ENCODE data around the gene MINK1.

MINK1 gene

DNA sequence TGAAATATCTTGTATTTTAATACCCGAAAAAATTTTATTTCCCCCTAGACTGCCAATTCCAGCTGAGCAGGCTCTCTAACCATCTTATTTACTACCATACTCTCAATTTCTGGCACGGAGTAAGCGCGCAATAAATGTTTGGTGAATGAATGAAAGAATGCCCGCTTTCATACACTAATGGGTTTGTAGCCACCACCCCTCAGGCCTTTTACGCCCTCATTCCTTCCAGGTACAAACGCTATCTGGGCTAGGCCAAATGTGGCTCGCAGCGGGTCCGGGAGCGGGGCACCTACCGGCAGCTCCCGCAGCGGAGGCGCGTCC, 26.7 kb upstream of the MINK1 start:
- no peak for TF ChIP-seq ZFX (IDR thresholded peaks at IDR 0.05)
- TF ChIP-seq CTCF (conservative IDR thresholded peaks at IDR 0.05): no peak
- peak overlapping the region; percentile 77 for H3K27ac ChIP-seq

DNA sequence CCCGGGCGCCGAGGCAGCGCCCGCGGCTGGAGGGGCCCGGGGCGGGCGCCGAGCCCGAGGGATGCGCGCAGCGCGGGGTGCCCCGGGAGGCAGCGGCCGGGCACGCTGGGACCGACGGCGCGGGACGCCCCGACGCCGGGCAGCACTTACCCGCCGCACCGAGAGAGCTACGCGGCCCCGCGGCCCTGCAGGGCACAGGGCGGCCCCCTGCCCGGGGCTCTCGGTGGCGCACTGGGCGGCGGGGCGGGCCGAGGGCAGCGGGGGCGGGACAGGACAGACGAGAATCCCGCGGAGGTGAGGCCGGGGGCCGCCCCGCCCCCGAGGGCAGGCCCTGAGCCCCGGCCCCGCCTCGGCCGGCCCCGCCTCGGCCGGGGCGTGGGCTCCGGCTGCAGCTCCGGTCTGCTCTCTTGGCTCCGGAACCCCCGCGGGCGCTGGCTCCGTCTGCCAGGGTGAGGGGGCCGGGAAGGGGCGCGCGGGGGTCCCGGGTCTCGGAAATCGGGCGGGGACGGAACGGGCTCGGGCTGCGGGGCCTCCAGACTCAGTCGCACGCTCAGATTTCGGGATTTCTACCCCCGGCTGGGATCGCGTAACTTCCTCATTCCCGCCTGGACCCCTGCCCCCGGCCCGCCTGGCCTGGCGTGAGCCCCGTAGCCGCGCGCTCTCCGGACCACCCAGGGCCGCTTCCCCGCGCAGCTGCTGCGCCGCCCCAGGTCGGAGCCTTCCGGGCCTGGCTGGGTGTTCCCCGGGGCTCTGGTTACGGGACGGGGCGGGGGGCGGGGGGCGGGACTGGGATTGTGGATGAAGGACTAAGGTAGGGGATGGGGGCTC, 26.1 kb upstream of the MINK1 start, which contains the start of gene PLD2:
TSS of gene PLD2 (plus strand) at position 376 of the 828 bp plus-strand sequence. CDS start 621 bp downstream, outside the sequence.
- no peak for TF ChIP-seq CTCF (conservative IDR thresholded peaks at IDR 0.05)
- TF ChIP-seq ZFX (IDR thresholded peaks at IDR 0.05): peak; percentile 85; the same call in 1 of the 2 replicates
- H3K27ac ChIP-seq: peak within 1 kb of the TSS; percentile 77

DNA sequence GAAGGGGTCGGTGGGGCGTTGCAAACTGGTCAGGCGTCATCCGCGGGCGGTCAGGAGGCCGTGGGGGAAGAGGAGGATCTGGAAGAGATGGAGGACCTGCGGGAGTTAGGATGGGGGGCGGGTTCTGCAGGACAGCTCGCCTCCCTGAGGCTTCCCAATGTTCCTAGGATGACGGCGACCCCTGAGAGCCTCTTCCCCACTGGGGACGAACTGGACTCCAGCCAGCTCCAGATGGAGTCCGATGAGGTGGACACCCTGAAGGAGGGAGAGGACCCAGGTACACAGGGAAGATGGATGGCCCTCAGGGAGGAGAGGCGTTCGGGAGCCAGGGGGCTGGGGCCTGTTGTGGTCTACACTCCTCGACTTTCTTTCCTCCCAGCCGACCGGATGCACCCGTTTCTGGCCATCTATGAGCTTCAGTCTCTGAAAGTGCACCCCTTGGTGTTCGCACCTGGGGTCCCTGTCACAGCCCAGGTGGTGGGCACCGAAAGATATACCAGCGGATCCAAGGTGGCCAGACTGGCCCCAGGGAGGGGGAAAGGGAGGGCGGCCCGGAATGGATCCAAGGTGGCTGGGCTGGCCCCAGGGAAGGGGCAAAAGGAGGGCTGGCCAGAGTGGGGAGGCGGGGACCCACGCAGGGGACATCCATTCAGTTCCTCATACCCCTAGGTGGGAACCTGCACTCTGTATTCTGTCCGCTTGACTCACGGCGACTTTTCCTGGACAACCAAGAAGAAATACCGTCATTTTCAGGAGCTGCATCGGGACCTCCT, 25.3 kb upstream of the MINK1 start:
- peak overlapping the region; percentile 77 for H3K27ac ChIP-seq
- no peak for TF ChIP-seq CTCF (conservative IDR thresholded peaks at IDR 0.05)
- TF ChIP-seq ZFX (IDR thresholded peaks at IDR 0.05): no peak

- H3K27ac ChIP-seq: peak overlapping the region; percentile 77
- no peak for TF ChIP-seq CTCF (conservative IDR thresholded peaks at IDR 0.05)
- TF ChIP-seq ZFX (IDR thresholded peaks at IDR 0.05): no peak
Observed at GRCh38 chr17:4808378-4808767, 24.8 kb upstream of the MINK1 start.

GRCh38 chr17:4810696-4811290, 22.3 kb upstream of the MINK1 start:
- no peak overlapping the region for H3K27ac ChIP-seq
- no peak for TF ChIP-seq ZFX (IDR thresholded peaks at IDR 0.05)
- no peak for TF ChIP-seq CTCF (conservative IDR thresholded peaks at IDR 0.05)

DNA sequence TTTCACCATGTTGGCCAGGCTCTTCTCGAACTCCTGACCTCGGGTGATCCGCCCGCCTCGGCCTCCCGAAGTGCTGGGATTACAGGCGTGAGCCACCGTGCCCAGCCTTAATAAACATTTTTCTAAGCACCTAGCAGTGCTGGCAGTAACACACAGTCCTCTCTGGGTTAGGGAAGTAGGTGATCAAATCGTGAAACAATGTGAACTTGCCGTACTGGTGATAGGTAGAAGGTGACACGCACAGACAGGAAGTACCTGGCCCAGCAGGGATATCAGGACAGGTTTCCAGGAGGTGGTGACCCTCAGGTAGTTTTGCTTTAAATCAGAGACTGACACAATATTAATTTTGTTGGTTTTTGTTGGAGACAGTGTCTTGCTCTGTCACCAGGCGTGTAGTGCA, 21.7 kb upstream of the MINK1 start:
- no peak for TF ChIP-seq CTCF (conservative IDR thresholded peaks at IDR 0.05)
- TF ChIP-seq ZFX (IDR thresholded peaks at IDR 0.05): no peak
- no peak overlapping the region for H3K27ac ChIP-seq

- no peak overlapping the region for H3K27ac ChIP-seq
- TF ChIP-seq CTCF (conservative IDR thresholded peaks at IDR 0.05) (no peak), ZFX (IDR thresholded peaks at IDR 0.05) (no peak)
Observed at GRCh38 chr17:4812690-4813089, 20.4 kb upstream of the MINK1 start.
